ENCODE measurements around the gene LDLRAD4. TPM values are rescaled to one million over a fixed set of nuclear protein-coding genes. Genes with fewer than 3 reads are reported as not detected.
A peak's percentile ranks its signal among the peaks of the same experiment; 100 is the strongest.

LDLRAD4 gene
- total RNA-seq, 3 donors from 2014 or later = 17.5 to 20.4 (median 18.3) TPM

DNA sequence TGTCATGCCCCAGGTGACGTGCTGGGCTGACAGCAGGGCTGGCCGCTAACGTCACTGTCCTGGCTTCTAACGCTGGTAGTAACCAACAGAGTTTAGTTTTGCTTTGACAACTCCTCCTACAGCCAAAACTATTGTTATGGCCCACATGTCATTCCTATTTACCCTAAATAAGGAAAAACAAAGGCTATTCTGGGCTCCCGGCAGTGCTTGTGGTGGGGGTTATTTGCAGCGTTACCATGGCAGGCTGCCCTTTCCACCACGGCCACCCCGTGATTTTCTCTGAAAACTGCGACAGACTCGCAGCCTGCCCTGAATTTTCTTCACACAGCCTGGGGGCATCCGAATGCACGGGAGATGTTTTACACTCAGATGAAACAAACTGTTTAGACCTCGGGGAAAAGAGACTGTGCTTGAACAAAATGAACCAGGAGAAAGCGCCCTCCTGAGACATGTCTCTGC, 392.6 kb downstream of the LDLRAD4 start:
- Mint-ChIP-seq H3K9me3 (no peaks in the 10 kb centered on the region), H3K27me3 (ENCODE audit: low read depth) (no peaks in the 10 kb centered on the region), H3K36me3 (ENCODE audit: insufficient read depth) (no peaks in the 10 kb centered on the region), H3K4me1 (ENCODE audit: low read depth) (peaks cover 78% of the 10 kb centered on the region), H3K4me3 (peak overlapping the region; percentile 79)
- DNase-seq (no peak), ATAC-seq (no peak)

- Mint-ChIP-seq H3K9me3 (no peaks in the 10 kb centered on the region), H3K4me3 (peak overlapping the region; percentile 79), H3K36me3 (ENCODE audit: insufficient read depth) (no peaks in the 10 kb centered on the region), H3K4me1 (ENCODE audit: low read depth) (peaks cover 83% of the 10 kb centered on the region), H3K27me3 (ENCODE audit: low read depth) (no peaks in the 10 kb centered on the region)
- no peak for DNase-seq
- ATAC-seq = peak; percentile 5 to 11
Observed at GRCh38 chr18:13611601-13612195, 393.1 kb downstream of the LDLRAD4 start.

GRCh38 chr18:13612196-13612997, 393.8 kb downstream of the LDLRAD4 start:
- Mint-ChIP-seq H3K36me3 (ENCODE audit: insufficient read depth) (no peaks in the 10 kb centered on the region), H3K9me3 (no peaks in the 10 kb centered on the region), H3K27me3 (ENCODE audit: low read depth) (no peaks in the 10 kb centered on the region), H3K4me3 (peak overlapping the region; percentile 79), H3K4me1 (ENCODE audit: low read depth) (peaks cover 90% of the 10 kb centered on the region)
- peak; percentile 66 for DNase-seq
- peak; percentile 71 to 76 for ATAC-seq

- H3K9me3 Mint-ChIP-seq = no peaks in the 10 kb centered on the region
- DNase-seq = no peak
- H3K27me3 Mint-ChIP-seq (ENCODE audit: low read depth) = no peaks in the 10 kb centered on the region
Observed at GRCh38 chr18:13613099-13613498, 394.5 kb downstream of the LDLRAD4 start.

DNA sequence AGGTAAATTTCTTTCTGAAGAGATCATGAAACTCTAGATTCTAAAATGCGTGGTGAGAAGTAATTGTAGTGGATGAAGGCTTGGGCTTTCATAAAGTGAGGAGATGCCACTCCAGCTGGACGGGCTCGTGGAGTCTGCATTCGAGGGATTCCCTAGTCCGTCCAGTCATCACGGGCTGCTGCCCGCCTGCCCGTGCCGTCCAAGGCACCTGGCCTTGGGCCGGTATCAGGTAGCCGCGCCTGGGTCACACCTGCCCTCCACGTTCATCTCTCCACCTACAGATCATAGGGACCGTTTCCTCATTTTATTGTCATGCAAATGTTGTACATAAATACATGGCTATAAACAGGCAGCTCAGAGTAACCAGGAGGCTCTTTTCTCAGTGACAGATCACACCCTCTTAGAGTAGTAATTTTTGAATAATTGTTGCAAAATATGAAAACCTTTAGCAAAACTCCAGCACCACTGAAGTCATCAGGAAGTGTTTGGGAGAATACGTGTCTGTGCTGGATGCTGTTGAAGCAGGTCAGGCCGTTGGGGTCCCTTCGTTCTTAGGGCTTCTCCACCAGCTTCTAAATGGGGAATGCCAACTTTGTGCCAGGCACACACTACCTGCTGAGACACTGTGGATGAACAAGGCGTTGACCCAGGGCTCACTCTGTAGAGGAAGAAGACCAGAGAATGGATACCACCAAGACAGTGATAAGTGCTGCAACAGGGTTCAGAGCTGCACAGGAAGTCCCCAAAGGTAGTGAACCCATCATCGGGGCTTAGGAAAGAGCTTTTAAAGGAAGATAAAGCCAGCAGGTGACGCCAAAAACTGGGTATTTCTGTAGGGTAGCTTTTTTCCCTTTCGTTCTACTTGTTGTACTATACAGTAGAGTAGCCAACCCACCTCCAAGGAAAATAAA, 395.3 kb downstream of the LDLRAD4 start:
- H3K27me3 Mint-ChIP-seq (ENCODE audit: low read depth) = no peaks in the 10 kb centered on the region
- H3K36me3 Mint-ChIP-seq (ENCODE audit: insufficient read depth) = no peaks in the 10 kb centered on the region
- no peaks in the 10 kb centered on the region for H3K9me3 Mint-ChIP-seq
- DNase-seq (no peak), ATAC-seq (no peak)
- H3K4me3 Mint-ChIP-seq = peak overlapping the region; percentile 79
- H3K4me1 Mint-ChIP-seq (ENCODE audit: low read depth) = peaks cover 81% of the 10 kb centered on the region

More at GRCh38 chr18:13613099-13613498, 394.5 kb downstream of the LDLRAD4 start:
- no peak for ATAC-seq
- peak overlapping the region; percentile 79 for H3K4me3 Mint-ChIP-seq
- peaks cover 88% of the 10 kb centered on the region for H3K4me1 Mint-ChIP-seq (ENCODE audit: low read depth)
- no peaks in the 10 kb centered on the region for H3K36me3 Mint-ChIP-seq (ENCODE audit: insufficient read depth)

GRCh38 chr18:13614641-13615288, 396.2 kb downstream of the LDLRAD4 start:
- Mint-ChIP-seq H3K36me3 (ENCODE audit: insufficient read depth) (no peaks in the 10 kb centered on the region), H3K4me3 (peak overlapping the region; percentile 68), H3K4me1 (ENCODE audit: low read depth) (peaks cover 72% of the 10 kb centered on the region), H3K27me3 (ENCODE audit: low read depth) (no peaks in the 10 kb centered on the region), H3K9me3 (no peaks in the 10 kb centered on the region)
- DNase-seq (peak; percentile 30), ATAC-seq (no peak)

DNA sequence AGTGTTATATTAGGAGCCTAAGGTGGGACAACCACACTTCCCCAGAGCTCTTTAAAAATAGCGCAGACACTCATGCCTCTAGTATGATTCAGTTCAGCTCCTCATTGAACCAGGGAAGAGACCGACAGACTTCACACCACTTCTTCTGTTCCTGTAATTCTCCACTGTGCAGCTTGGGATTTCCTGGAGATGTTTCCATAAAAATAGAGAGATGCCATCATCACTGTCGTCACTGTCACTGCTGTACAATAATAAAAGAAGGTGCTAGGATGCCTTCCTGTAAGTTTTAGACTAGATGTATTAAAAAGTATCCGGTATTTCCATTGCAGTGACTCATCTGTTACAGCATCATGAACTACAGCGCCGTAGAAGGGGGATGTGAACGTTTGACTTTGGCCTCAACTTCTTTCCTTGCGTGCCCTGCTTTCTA, 396.9 kb downstream of the LDLRAD4 start:
- H3K36me3 Mint-ChIP-seq (ENCODE audit: insufficient read depth) = no peaks in the 10 kb centered on the region

GRCh38 chr18:13616041-13616440, 397.5 kb downstream of the LDLRAD4 start:
- no peak for DNase-seq

More for the DNA sequence above, 396.9 kb downstream of the LDLRAD4 start:
- H3K9me3 Mint-ChIP-seq = no peaks in the 10 kb centered on the region
- H3K4me3 Mint-ChIP-seq = peak overlapping the region; percentile 68
- peak in 1 of 2 donors; percentile 16 for ATAC-seq
- H3K4me1 Mint-ChIP-seq (ENCODE audit: low read depth) = peaks cover 71% of the 10 kb centered on the region
- no peak for DNase-seq
- no peaks in the 10 kb centered on the region for H3K27me3 Mint-ChIP-seq (ENCODE audit: low read depth)

DNA sequence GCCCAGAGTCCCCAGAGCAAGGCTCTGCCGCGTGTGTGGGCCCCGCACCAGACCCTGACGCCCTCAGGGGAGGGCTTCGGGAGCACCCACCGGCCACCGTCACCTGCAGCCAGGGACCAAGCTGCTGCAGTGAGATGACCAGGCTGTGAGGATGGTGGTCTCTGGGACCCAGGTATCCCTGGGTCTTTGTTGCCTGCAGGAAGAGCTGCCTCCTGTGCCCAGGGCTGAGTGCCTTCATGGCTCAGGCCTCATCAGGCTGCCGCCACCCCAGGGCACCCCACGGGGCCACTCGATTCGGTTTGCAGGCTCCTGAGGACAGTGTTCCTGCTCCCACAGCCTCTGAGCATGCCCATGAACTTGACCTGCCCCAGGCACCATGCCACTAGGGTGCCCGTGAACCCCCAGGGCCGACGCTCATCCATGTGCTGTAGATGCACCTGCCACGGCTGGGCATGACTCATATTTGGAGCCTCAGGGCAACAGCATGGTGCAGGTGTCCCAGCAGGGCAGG, 398.0 kb downstream of the LDLRAD4 start:
- peaks cover 61% of the 10 kb centered on the region for H3K4me1 Mint-ChIP-seq (ENCODE audit: low read depth)
- ATAC-seq = no peak
- no peaks in the 10 kb centered on the region for H3K36me3 Mint-ChIP-seq (ENCODE audit: insufficient read depth)
- H3K27me3 Mint-ChIP-seq (ENCODE audit: low read depth) = no peaks in the 10 kb centered on the region
- H3K4me3 Mint-ChIP-seq = no peak overlapping the region
- no peak for DNase-seq
- no peaks in the 10 kb centered on the region for H3K9me3 Mint-ChIP-seq

More at GRCh38 chr18:13616041-13616440, 397.5 kb downstream of the LDLRAD4 start:
- H3K36me3 Mint-ChIP-seq (ENCODE audit: insufficient read depth) = no peaks in the 10 kb centered on the region
- no peaks in the 10 kb centered on the region for H3K27me3 Mint-ChIP-seq (ENCODE audit: low read depth)
- peaks cover 67% of the 10 kb centered on the region for H3K4me1 Mint-ChIP-seq (ENCODE audit: low read depth)
- peak overlapping the region; percentile 49 for H3K4me3 Mint-ChIP-seq
- H3K9me3 Mint-ChIP-seq = no peaks in the 10 kb centered on the region
- ATAC-seq = no peak

- H3K36me3 Mint-ChIP-seq (ENCODE audit: insufficient read depth) = peaks cover 2% of the 10 kb centered on the region
- DNase-seq = no peak
- ATAC-seq = no peak
- peaks cover 47% of the 10 kb centered on the region for H3K4me1 Mint-ChIP-seq (ENCODE audit: low read depth)
- no peak overlapping the region for H3K4me3 Mint-ChIP-seq
- no peaks in the 10 kb centered on the region for H3K9me3 Mint-ChIP-seq
- no peaks in the 10 kb centered on the region for H3K27me3 Mint-ChIP-seq (ENCODE audit: low read depth)
Observed at GRCh38 chr18:13617826-13618515, 399.4 kb downstream of the LDLRAD4 start.

GRCh38 chr18:13618760-13619438, 400.3 kb downstream of the LDLRAD4 start:
- ATAC-seq (no peak), DNase-seq (no peak)
- peaks cover 38% of the 10 kb centered on the region for H3K4me1 Mint-ChIP-seq (ENCODE audit: low read depth)
- H3K4me3 Mint-ChIP-seq = no peak overlapping the region
- H3K9me3 Mint-ChIP-seq = no peaks in the 10 kb centered on the region
- no peaks in the 10 kb centered on the region for H3K27me3 Mint-ChIP-seq (ENCODE audit: low read depth)
- peaks cover 10% of the 10 kb centered on the region for H3K36me3 Mint-ChIP-seq (ENCODE audit: insufficient read depth)

GRCh38 chr18:13619505-13620205, 401.1 kb downstream of the LDLRAD4 start:
- peaks cover 30% of the 10 kb centered on the region for H3K4me1 Mint-ChIP-seq (ENCODE audit: low read depth)
- H3K36me3 Mint-ChIP-seq (ENCODE audit: insufficient read depth) = peaks cover 10% of the 10 kb centered on the region
- H3K4me3 Mint-ChIP-seq = no peak overlapping the region
- H3K27me3 Mint-ChIP-seq (ENCODE audit: low read depth) = no peaks in the 10 kb centered on the region
- DNase-seq = no peak
- H3K9me3 Mint-ChIP-seq = no peaks in the 10 kb centered on the region
- no peak for ATAC-seq
